Activated CD4-positive, alpha-beta memory T cell treated with anti-CD3 and anti-CD28 coated beads for 36 hours (primary cell): Measurements from ENCODE around the gene PLA2G2A. TPM values are rescaled to one million over a fixed set of nuclear protein-coding genes. Genes with fewer than 3 reads are reported as not detected.

Source experiments
- CTCF ChIA-PET: fragments of 350-600 bp; sonication (Branson Sonifier 250); formaldehyde crosslinking; loops from one replicate; lab custom pipeline; 2021; ENCODE audit warnings: antibody characterized with exemption, inconsistent platforms; lab: Charles Lee
- POLR2A ChIA-PET: fragments of 350-600 bp; sonication (Branson Sonifier 250); formaldehyde crosslinking; loops from one replicate; lab custom pipeline; 2021; ENCODE audit warnings: antibody characterized with exemption; lab: Charles Lee
- DNase-seq: peaks from one replicate; pipeline ENCODE4 v3.0.0-alpha.2; 2020
- H3K27ac Mint-ChIP-seq: one replicate; pipeline ENCODE4 v1.8.0; 2021; ENCODE audit warnings: mixed read lengths
- H3K27me3 Mint-ChIP-seq: one replicate; pipeline ENCODE4 v1.8.0; 2021; ENCODE audit warnings: mixed read lengths
- H3K36me3 Mint-ChIP-seq: one replicate; pipeline ENCODE4 v1.8.0; 2021; ENCODE audit warnings: mixed read lengths
- H3K4me1 Mint-ChIP-seq: one replicate; pipeline ENCODE4 v1.8.0; 2021; ENCODE audit warnings: low read depth, mixed read lengths
- H3K4me3 Mint-ChIP-seq: one replicate; pipeline ENCODE4 v1.8.0; 2021; ENCODE audit warnings: mild to moderate bottlenecking, mixed read lengths
- H3K9me3 Mint-ChIP-seq: one replicate; pipeline ENCODE4 v1.8.0; 2021; ENCODE audit warnings: mixed read lengths
- intact Hi-C: fragments of 100-400 bp; cut with micrococcal nuclease; formaldehyde crosslinking; loops from one replicate; pipeline ENCODE4 v1.15.1; 2023
- total RNA-seq, 2 experiments: library from RNA; stranded (reverse); gene quantifications; one replicate each; pipeline ENCODE4 v1.2.3, GENCODE V29; 2021

PLA2G2A gene
- total RNA-seq, 2 experiments from 2014 or later: not detected

DNA sequence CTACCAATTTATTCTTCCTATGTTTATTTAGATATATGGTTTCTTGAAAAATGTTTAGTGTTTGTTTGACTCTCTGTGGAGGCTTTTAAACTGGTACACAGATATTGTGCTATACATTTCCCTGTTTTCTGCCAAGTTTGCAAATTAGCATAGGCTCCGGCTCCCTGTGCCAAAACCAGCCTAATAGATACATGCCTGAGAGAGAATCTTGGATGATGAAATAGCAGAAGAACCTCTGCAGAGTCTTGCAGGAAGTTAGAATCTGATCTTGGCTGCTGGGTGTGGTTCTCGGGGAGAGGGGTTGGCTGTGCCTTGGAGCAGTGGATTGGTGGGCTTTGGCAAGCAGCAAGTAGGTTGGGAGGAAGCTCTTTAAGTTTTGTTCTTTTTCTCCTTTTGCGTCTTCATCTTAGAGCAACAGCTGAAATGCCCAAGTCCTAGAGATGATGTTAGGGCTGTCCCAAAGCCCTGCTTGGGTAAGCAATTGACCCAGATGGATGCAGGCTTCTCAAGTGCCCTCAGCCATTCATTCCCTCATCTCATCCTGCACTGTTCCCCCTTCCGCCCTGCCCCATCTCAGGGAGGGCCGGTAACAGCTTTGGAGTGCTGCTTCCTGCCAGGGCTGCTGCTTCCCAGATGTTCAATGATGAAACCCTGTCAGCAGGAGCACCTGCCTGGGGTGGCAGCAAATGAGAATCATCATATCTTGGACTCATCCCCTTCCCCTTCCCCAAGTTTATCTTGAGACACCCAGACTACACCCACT is 9.3 kb downstream of the PLA2G2A start:
- Mint-ChIP-seq H3K36me3 (no peaks in the 10 kb centered on the region), H3K4me1 (no peaks in the 10 kb centered on the region), H3K9me3 (no peaks in the 10 kb centered on the region), H3K4me3 (no peak overlapping the region), H3K27ac (no peak overlapping the region), H3K27me3 (peaks cover 17% of the 10 kb centered on the region)
- DNase-seq: no peak
- CTCF ChIA-PET: no interaction called here
- intact Hi-C loops: no loop called here
- POLR2A ChIA-PET: interaction anchor here (0.7 kb wide), 1 partner anchor 10 kb away, joined by 4 read pairs; the partner anchor contains the start of gene PLA2G2A

DNA sequence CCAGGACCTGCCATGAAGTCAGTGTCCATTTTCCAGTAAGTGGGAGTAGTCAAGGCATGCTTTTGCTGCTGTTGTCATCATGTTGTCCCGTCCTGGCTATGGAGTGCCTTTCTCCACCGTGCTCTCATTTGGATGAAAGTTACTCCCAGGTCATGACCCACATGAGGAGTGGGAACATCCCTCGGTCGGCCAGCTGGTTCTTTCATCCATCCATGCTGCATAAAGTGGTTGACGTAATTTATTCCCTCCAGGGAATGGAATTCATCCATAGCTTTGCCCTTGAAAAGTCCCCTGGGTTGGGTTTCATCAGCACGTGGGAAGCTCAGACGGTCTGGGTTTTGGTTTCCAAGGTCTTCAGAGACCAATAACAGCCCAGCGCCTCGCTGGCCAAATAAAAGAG is 11.6 kb downstream of the PLA2G2A start:
- Mint-ChIP-seq H3K27ac (no peak overlapping the region), H3K4me1 (no peaks in the 10 kb centered on the region), H3K36me3 (no peaks in the 10 kb centered on the region), H3K9me3 (peaks cover 3% of the 10 kb centered on the region), H3K27me3 (peaks cover 25% of the 10 kb centered on the region), H3K4me3 (no peak overlapping the region)
- POLR2A ChIA-PET: no interaction called here
- no peak for DNase-seq
- CTCF ChIA-PET: interaction anchor here (0.6 to 1.2 kb wide), 3 partner anchors 9 to 554 kb away, joined by 3 to 4 read pairs (median 3); no protein-coding TSS in a partner anchor
- intact Hi-C loops: no loop called here

DNA sequence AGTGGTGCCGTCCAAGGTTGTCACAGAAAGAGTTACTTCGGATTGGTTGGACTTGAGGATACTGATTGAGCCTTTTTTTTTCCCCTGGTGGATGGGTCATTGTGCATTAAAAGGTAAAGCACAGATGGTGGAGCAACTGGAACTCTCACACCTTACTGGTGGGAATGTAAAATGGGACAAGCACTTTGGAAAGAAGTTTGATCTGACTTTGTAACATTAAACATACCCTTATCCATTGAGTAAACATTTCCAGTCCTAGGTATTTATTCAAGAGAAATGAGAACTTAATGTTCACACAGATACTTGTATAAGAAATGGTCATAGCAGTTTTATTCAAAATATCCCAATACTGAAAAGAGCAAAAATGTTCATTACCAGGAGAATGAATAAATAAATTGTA is 14.9 kb downstream of the PLA2G2A start:
- Mint-ChIP-seq H3K4me3 (no peak overlapping the region), H3K4me1 (no peaks in the 10 kb centered on the region), H3K9me3 (peaks cover 3% of the 10 kb centered on the region), H3K27ac (no peak overlapping the region), H3K36me3 (no peaks in the 10 kb centered on the region), H3K27me3 (peaks cover 27% of the 10 kb centered on the region)
- intact Hi-C loops: no loop called here
- no peak for DNase-seq
- ChIA-PET POLR2A (no interaction called here), CTCF (no interaction called here)

DNA sequence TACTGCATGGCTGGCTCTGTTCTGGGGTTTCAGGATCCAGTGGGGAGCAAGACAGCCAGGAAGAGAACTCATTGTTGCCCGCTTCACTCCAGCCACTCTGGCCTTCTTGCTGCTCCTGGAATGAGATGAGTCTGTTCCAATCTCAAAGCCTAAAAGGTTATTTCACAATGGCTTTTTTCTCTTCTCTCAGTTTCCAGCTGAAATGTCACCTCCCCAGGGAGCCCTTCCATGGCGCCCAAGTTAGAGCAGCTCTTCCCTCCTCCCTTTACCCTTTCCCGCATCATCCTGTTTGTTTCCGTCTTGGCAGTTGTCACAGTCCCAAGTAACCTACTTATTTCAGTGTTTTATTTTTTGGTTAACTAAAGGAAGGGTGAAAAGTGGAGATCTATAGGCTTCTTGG is 15.8 kb downstream of the PLA2G2A start:
- H3K27me3 Mint-ChIP-seq: peaks cover 26% of the 10 kb centered on the region
- no peak for DNase-seq
- POLR2A ChIA-PET: no interaction called here
- H3K36me3 Mint-ChIP-seq: no peaks in the 10 kb centered on the region
- no peaks in the 10 kb centered on the region for H3K4me1 Mint-ChIP-seq
- no peak overlapping the region for H3K4me3 Mint-ChIP-seq
- H3K9me3 Mint-ChIP-seq: peaks cover 3% of the 10 kb centered on the region
- H3K27ac Mint-ChIP-seq: no peak overlapping the region
- CTCF ChIA-PET: no interaction called here
- intact Hi-C loops: no loop called here

DNA sequence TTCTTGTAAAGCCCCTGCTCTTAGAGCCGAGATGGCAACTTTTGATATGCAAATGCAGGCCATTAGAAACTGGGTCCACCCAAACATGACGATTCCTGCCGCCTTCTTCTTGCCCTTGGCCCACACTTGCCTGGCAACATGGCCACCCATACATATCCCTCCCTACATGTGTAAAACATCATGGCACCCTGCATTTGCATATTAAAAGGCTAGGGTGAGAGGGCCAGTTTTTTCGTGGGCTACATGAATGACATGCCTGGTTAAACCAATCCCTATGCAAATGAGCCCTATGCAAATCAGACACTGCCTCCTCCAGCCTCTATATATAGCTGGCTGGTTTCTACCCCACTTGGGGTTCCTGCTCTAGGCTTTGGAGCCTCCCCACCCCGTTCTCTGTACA is 18.8 kb downstream of the PLA2G2A start:
- ChIA-PET POLR2A (no interaction called here), CTCF (no interaction called here)
- H3K9me3 Mint-ChIP-seq: peaks cover 3% of the 10 kb centered on the region
- no peaks in the 10 kb centered on the region for H3K4me1 Mint-ChIP-seq
- peaks cover 26% of the 10 kb centered on the region for H3K27me3 Mint-ChIP-seq
- no peak overlapping the region for H3K4me3 Mint-ChIP-seq
- intact Hi-C loops: no loop called here
- DNase-seq: no peak
- H3K27ac Mint-ChIP-seq: no peak overlapping the region
- H3K36me3 Mint-ChIP-seq: no peaks in the 10 kb centered on the region

DNA sequence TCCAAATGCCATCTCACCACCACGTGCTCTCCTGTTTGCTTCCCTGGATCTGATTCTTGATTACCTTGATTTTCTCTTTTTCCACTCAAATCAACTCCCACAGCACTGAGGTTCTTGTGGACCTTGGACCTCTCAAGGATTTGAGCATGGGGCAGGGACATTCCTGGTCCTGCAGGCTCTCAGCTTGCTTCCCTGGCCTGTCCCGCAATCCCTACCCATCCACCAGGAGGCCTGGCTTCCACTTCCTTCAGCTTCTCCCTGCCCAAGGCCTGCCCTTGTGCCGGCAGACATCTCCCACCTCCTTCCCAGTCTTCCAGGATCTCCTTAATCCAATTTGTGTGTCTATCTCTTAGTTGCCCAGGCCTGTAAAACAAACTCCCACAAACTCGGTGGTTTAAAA is 21.6 kb downstream of the PLA2G2A start:
- peaks cover 33% of the 10 kb centered on the region for H3K27me3 Mint-ChIP-seq
- ChIA-PET CTCF (interaction anchor here (1.1 kb wide), 1 partner anchor 40 kb away, joined by 3 read pairs; no protein-coding TSS in a partner anchor), POLR2A (no interaction called here)
- H3K27ac Mint-ChIP-seq: no peak overlapping the region
- H3K9me3 Mint-ChIP-seq: no peaks in the 10 kb centered on the region
- no peaks in the 10 kb centered on the region for H3K4me1 Mint-ChIP-seq
- intact Hi-C loops: no loop called here
- H3K36me3 Mint-ChIP-seq: no peaks in the 10 kb centered on the region
- H3K4me3 Mint-ChIP-seq: no peak overlapping the region
- no peak for DNase-seq

DNA sequence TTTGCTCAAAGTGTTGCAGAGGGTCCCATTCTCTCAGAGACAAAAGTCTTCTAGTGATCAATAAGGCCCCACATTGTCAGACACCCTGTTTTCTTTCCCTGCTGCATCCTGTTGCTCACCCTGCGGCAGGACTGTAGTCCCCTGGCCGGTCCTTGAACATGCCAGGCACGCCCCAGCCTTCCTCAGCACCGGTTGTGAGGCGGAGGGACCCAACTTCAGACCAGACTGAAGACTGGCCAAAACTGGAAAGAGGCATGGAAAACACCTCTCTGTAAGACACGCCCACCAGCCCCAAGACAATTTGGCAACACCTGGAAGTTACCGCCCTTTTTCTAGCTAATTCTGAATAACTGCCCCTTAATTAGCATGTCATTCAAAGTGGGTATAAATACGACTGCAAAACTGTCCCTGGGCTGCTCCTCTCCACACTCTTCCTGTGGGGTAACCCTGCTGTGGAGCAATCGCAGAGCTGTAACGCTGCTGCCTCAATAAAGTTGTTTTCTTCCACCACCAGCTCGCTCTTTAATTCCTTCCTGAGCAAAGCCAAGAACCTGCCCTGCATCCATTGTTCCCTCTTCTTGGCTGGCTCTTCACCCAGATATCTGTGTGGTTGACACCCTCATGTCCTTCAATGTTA is 23.8 kb downstream of the PLA2G2A start:
- no peak overlapping the region for H3K4me3 Mint-ChIP-seq
- intact Hi-C loops: no loop called here
- DNase-seq: no peak
- ChIA-PET POLR2A (no interaction called here), CTCF (no interaction called here)
- peaks cover 25% of the 10 kb centered on the region for H3K27me3 Mint-ChIP-seq
- no peaks in the 10 kb centered on the region for H3K9me3 Mint-ChIP-seq
- no peak overlapping the region for H3K27ac Mint-ChIP-seq
- H3K4me1 Mint-ChIP-seq: no peaks in the 10 kb centered on the region
- no peaks in the 10 kb centered on the region for H3K36me3 Mint-ChIP-seq

DNA sequence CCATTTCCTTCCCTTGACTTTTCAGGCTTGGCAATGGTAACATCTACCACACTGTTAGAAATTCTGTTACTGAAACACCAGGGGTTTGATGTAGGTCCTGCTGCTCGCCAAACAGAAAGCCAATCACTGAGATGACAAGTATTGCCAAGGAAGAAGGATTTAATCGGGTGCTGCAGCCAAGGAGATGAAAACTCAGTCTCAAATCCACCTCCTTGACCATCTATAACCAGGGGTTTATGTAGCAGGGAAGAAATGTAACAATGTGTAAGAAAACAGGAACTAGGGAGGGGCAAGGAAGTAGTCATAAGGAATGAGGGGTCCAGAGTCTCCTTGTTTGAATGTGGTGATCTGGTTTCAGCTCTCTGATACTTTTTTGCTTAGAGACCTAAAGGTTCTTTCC is 25.4 kb downstream of the PLA2G2A start:
- Mint-ChIP-seq H3K4me1 (no peaks in the 10 kb centered on the region), H3K27me3 (peaks cover 28% of the 10 kb centered on the region), H3K4me3 (no peak overlapping the region), H3K36me3 (no peaks in the 10 kb centered on the region), H3K27ac (no peak overlapping the region), H3K9me3 (no peaks in the 10 kb centered on the region)
- POLR2A ChIA-PET: no interaction called here
- intact Hi-C loops: no loop called here
- no peak for DNase-seq
- CTCF ChIA-PET: no interaction called here

DNA sequence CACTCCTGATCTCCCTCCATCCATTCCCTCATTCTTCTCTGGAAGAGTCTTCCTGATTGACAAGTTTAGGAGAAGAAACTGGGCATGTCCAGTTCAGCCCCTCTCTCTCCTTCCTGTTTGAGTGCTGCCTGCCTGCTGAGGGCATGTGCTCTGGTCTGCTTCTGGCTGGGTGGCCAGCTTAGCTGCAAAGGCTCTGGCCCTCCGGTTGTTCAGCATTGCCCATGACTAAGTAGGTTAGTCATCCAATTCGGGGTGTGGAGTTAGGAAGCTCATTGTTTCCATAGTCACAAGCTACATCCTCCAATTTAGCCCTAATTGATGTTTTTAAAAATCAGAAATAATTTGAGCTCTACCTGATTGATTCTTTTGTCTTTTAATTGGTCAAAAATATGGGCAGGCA is 30.4 kb downstream of the PLA2G2A start:
- ChIA-PET CTCF (interaction anchor here (0.6 kb wide), 1 partner anchor 187 kb away, joined by 3 read pairs; no protein-coding TSS in a partner anchor), POLR2A (no interaction called here)
- peaks cover 16% of the 10 kb centered on the region for H3K27me3 Mint-ChIP-seq
- H3K4me1 Mint-ChIP-seq: no peaks in the 10 kb centered on the region
- intact Hi-C loops: no loop called here
- H3K27ac Mint-ChIP-seq: no peak overlapping the region
- no peaks in the 10 kb centered on the region for H3K36me3 Mint-ChIP-seq
- no peak overlapping the region for H3K4me3 Mint-ChIP-seq
- no peaks in the 10 kb centered on the region for H3K9me3 Mint-ChIP-seq
- no peak for DNase-seq

DNA sequence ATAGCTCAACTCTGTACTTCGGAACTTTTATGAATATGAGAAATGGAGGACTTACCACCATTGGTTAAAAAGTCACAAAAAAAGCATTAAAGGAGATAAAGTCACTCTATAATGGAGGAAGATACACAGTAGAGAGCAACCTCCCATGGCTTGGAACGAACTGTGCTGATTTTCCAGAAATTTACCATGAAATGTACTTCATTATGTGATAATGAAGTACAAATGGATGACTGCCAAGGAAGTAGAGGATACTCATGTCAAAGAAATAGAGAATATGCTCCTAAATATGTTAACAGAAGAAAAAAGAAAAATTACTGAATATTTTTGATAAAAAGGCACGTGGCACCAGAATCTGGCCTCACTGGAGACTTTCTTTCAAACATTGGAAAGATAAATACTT is 32.4 kb downstream of the PLA2G2A start:
- Mint-ChIP-seq H3K27me3 (peaks cover 9% of the 10 kb centered on the region), H3K4me1 (no peaks in the 10 kb centered on the region), H3K36me3 (no peaks in the 10 kb centered on the region), H3K9me3 (no peaks in the 10 kb centered on the region), H3K27ac (no peak overlapping the region), H3K4me3 (no peak overlapping the region)
- DNase-seq: no peak
- ChIA-PET POLR2A (no interaction called here), CTCF (interaction anchor here (0.9 kb wide), 1 partner anchor 205 kb away, joined by 3 read pairs; no protein-coding TSS in a partner anchor)
- intact Hi-C loops: no loop called here

DNA sequence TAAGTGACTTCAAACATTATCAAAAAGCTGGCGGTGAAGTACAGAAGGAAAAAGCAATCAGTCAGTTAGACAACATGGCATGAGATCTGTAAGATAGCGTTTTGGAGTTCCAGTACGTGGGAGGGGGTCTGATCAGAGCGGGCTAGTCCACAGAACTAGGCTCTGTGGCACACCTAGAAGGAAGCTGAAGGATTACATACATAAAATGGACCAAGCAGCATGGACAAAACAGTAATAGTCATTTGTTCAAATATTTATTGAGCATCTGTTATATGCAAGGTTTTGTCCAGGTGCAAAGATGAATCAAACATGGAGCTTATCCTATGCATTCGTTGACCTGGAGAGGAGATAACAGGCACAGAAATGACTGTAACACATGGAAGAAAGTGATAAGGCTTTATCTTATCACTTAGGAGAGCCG is 33.1 kb downstream of the PLA2G2A start:
- POLR2A ChIA-PET: no interaction called here

DNA sequence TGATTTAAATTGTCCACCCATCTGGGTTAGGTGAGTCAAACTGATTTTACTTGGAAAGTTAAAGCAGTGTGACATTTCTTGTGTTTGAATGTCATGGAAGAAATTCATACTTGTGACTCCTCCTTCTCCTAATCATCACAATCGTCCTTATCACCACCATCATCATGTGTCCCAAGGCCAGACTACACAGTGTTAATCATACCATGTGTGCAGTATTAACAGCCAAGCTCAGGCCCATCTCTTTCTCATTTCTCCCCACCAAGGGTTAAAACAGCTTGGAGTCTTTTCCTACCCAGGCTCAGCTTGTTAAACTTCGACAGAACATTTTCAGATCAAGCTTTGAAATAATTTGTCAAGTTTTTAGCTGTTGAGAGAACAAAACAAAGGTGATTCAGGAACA is 33.5 kb downstream of the PLA2G2A start:
- Mint-ChIP-seq H3K27me3 (peaks cover 9% of the 10 kb centered on the region), H3K4me1 (no peaks in the 10 kb centered on the region), H3K36me3 (no peaks in the 10 kb centered on the region), H3K27ac (no peak overlapping the region), H3K4me3 (no peak overlapping the region), H3K9me3 (no peaks in the 10 kb centered on the region)
- ChIA-PET CTCF (interaction anchor here (0.5 kb wide), 1 partner anchor 28 kb away, joined by 3 read pairs; no protein-coding TSS in a partner anchor), POLR2A (no interaction called here)
- intact Hi-C loops: no loop called here
- no peak for DNase-seq

More for the DNA sequence above, 33.1 kb downstream of the PLA2G2A start:
- no peaks in the 10 kb centered on the region for H3K4me1 Mint-ChIP-seq
- no peaks in the 10 kb centered on the region for H3K9me3 Mint-ChIP-seq
- H3K27me3 Mint-ChIP-seq: peaks cover 9% of the 10 kb centered on the region
- DNase-seq: no peak
- H3K36me3 Mint-ChIP-seq: no peaks in the 10 kb centered on the region
- no peak overlapping the region for H3K27ac Mint-ChIP-seq
- CTCF ChIA-PET: interaction anchor here (0.9 kb wide), 1 partner anchor 205 kb away, joined by 3 read pairs; no protein-coding TSS in a partner anchor
- intact Hi-C loops: no loop called here
- H3K4me3 Mint-ChIP-seq: no peak overlapping the region
